Natural killer cell (primary cell): ENCODE data around the gene YARS2. TPM values are rescaled to one million over a fixed set of nuclear protein-coding genes. Genes with fewer than 3 reads are reported as not detected.

Experiments used
- ATAC-seq, 3 donors: fragments of 150-1000 bp in 2 of 3; fragments of 200-7000 bp in 1 of 3; cut with Tn5 transposase; 1 replicate in 1 of 3; 2 replicates in 2 of 3; pipeline ENCODE4 v1.10.0; 2021; ENCODE audit warnings: mild to moderate bottlenecking in 2 of 3, moderate library complexity in 2 of 3
- DNase-seq, 2 donors: peaks; one replicate each; pipeline versions ENCODE4 v3.0.0 to v3.0.0-alpha.2; 2013 to 2021; ENCODE audit warnings: mixed read lengths in 1 of 2
- H3K27ac ChIP-seq: one replicate; pipeline ENCODE4 v1.5.1; 2013; ENCODE audit warnings: mild to moderate bottlenecking, low read length
- H3K27me3 ChIP-seq: one replicate; pipeline ENCODE4 v1.6.1; 2013; ENCODE audit warnings: low read length; ENCODE audit not compliant: control insufficient read depth, insufficient read depth
- H3K36me3 ChIP-seq: one replicate; pipeline ENCODE4 v1.6.1; 2013; ENCODE audit warnings: low read length; ENCODE audit not compliant: control insufficient read depth, insufficient read depth
- H3K4me1 ChIP-seq: one replicate; pipeline ENCODE4 v1.6.1; 2013; ENCODE audit warnings: low read length; ENCODE audit not compliant: control insufficient read depth, insufficient read depth
- H3K4me3 ChIP-seq: one replicate; pipeline ENCODE4 v1.5.1; 2013; ENCODE audit warnings: low read length
- H3K9me3 ChIP-seq: one replicate; pipeline ENCODE4 v1.6.1; 2013; ENCODE audit warnings: low read length; ENCODE audit not compliant: control insufficient read depth, insufficient read depth
- H3K27ac Mint-ChIP-seq, 2 donors: one replicate each; pipeline ENCODE4 v1.8.0; 2022; ENCODE audit warnings: mild to moderate bottlenecking in 2 of 2, mixed read lengths in 2 of 2, moderate library complexity in 1 of 2
- H3K27me3 Mint-ChIP-seq, 2 donors: one replicate each; pipeline ENCODE4 v1.8.0; 2022; ENCODE audit warnings: low read depth in 2 of 2, mixed read lengths in 2 of 2
- H3K36me3 Mint-ChIP-seq: one replicate; pipeline ENCODE4 v1.8.0; 2022; ENCODE audit warnings: mixed read lengths
- H3K4me1 Mint-ChIP-seq, 2 donors: one replicate each; pipeline ENCODE4 v1.8.0; 2022; ENCODE audit warnings: mixed read lengths in 2 of 2
- H3K4me3 Mint-ChIP-seq: one replicate; pipeline ENCODE4 v1.8.0; 2022; ENCODE audit warnings: mild to moderate bottlenecking, moderate library complexity, mixed read lengths
- H3K9me3 Mint-ChIP-seq, 2 donors: one replicate each; pipeline ENCODE4 v1.8.0; 2022; ENCODE audit warnings: mixed read lengths in 2 of 2
- CTCF ChIP-seq: fragments of 200-600 bp; IDR thresholded peaks from one replicate; pipeline ENCODE4 v1.8.0; 2022; ENCODE audit warnings: antibody characterized with exemption
- WGBS: methylation state at CpG from one replicate; pipeline ENCODE4 v1.1.7; 2013; ENCODE audit warnings: missing lambda C conversion rate; ENCODE audit not compliant: insufficient coverage; 5-methylcytosine and 5-hydroxymethylcytosine counted together
- intact Hi-C: fragments of 100-400 bp; cut with micrococcal nuclease; formaldehyde crosslinking; loops from one replicate; pipeline ENCODE4 v1.14.2; 2022
- total RNA-seq, 4 donors: library from RNA; stranded (reverse); fragments of 120-200 nt in 1 of 4; gene quantifications; one replicate each; pipeline versions ENCODE4 v1.2.3 to v1.2.4, GENCODE V29; 2013 to 2022

The YARS2 gene
- total RNA-seq, 3 donors from 2014 or later (not counting 1 experiment from before 2014, with no cell fraction given) = 9.2 to 15.9 (median 9.3) TPM

GRCh38 chr12:32770141-32770540 is 14.4 kb upstream of the YARS2 start:
- no peaks in the 10 kb centered on the region for H3K9me3 ChIP-seq
- H3K4me1 ChIP-seq = no peaks in the 10 kb centered on the region
- H3K27ac Mint-ChIP-seq = no peak overlapping the region
- DNase-seq (no peak), ATAC-seq (no peak)
- H3K36me3 Mint-ChIP-seq = no peaks in the 10 kb centered on the region
- no peak overlapping the region for H3K4me3 Mint-ChIP-seq
- no peaks in the 10 kb centered on the region for H3K36me3 ChIP-seq
- peaks cover 19 to 38% of the 10 kb centered on the region in 2 donors for H3K27me3 Mint-ChIP-seq
- H3K27me3 ChIP-seq = no peaks in the 10 kb centered on the region
- intact Hi-C loops = no loop called here
- H3K4me1 Mint-ChIP-seq = no peaks in the 10 kb centered on the region
- no peak overlapping the region for H3K4me3 ChIP-seq
- WGBS = 100% methylated on average over 1 of the region's 1 CpG
- H3K9me3 Mint-ChIP-seq = no peaks in the 10 kb centered on the region
- no peak overlapping the region for H3K27ac ChIP-seq
- no peak for TF ChIP-seq CTCF

GRCh38 chr12:32768518-32768917 is 12.8 kb upstream of the YARS2 start:
- no peak overlapping the region for H3K4me3 Mint-ChIP-seq
- Histone ChIP-seq H3K27me3 (no peaks in the 10 kb centered on the region), H3K36me3 (no peaks in the 10 kb centered on the region), H3K4me3 (no peak overlapping the region), H3K4me1 (no peaks in the 10 kb centered on the region), H3K9me3 (no peaks in the 10 kb centered on the region), H3K27ac (no peak overlapping the region)
- WGBS = 87% methylated on average over 4 of the region's 4 CpGs
- H3K27me3 Mint-ChIP-seq = peaks cover 20 to 34% of the 10 kb centered on the region in 2 donors
- H3K36me3 Mint-ChIP-seq = no peaks in the 10 kb centered on the region
- no peak overlapping the region for H3K27ac Mint-ChIP-seq
- no peak for DNase-seq
- TF ChIP-seq CTCF = no peak
- intact Hi-C loops = no loop called here
- ATAC-seq = no peak
- H3K9me3 Mint-ChIP-seq = no peaks in the 10 kb centered on the region
- no peaks in the 10 kb centered on the region for H3K4me1 Mint-ChIP-seq

GRCh38 chr12:32765906-32766305 is 10.2 kb upstream of the YARS2 start:
- Histone ChIP-seq H3K4me3 (no peak overlapping the region), H3K36me3 (no peaks in the 10 kb centered on the region), H3K4me1 (peaks cover 3% of the 10 kb centered on the region), H3K9me3 (no peaks in the 10 kb centered on the region), H3K27me3 (peaks cover 2% of the 10 kb centered on the region), H3K27ac (no peak overlapping the region)
- H3K27me3 Mint-ChIP-seq = peaks cover 16 to 39% of the 10 kb centered on the region in 2 donors
- 79% methylated on average over 4 of the region's 4 CpGs for WGBS
- H3K27ac Mint-ChIP-seq = no peak overlapping the region
- intact Hi-C loops = no loop called here
- no peak for TF ChIP-seq CTCF
- no peak overlapping the region for H3K4me3 Mint-ChIP-seq
- H3K4me1 Mint-ChIP-seq = no peaks in the 10 kb centered on the region
- DNase-seq (no peak), ATAC-seq (no peak)
- H3K9me3 Mint-ChIP-seq = no peaks in the 10 kb centered on the region
- no peaks in the 10 kb centered on the region for H3K36me3 Mint-ChIP-seq

GRCh38 chr12:32761716-32762115 is 6.0 kb upstream of the YARS2 start:
- DNase-seq = no peak
- 0% methylated on average over 1 of the region's 1 CpG for WGBS
- H3K36me3 Mint-ChIP-seq = no peaks in the 10 kb centered on the region

More at GRCh38 chr12:32761716-32762115, 6.0 kb upstream of the YARS2 start:
- Histone ChIP-seq H3K9me3 (no peaks in the 10 kb centered on the region), H3K4me1 (peaks cover 3% of the 10 kb centered on the region), H3K27me3 (peaks cover 2% of the 10 kb centered on the region), H3K27ac (no peak overlapping the region), H3K4me3 (no peak overlapping the region), H3K36me3 (no peaks in the 10 kb centered on the region)
- H3K27me3 Mint-ChIP-seq = peaks cover 3 to 23% of the 10 kb centered on the region in 2 donors
- no peak overlapping the region for H3K4me3 Mint-ChIP-seq
- intact Hi-C loops = no loop called here
- peaks cover 0 to under 1% of the 10 kb centered on the region in 2 donors for H3K4me1 Mint-ChIP-seq
- ATAC-seq = no peak
- TF ChIP-seq CTCF = no peak
- H3K27ac Mint-ChIP-seq = no peak overlapping the region
- no peaks in the 10 kb centered on the region for H3K9me3 Mint-ChIP-seq
